DMS53 treated with DMSO at 0.1 percent for 48 hours (cell line): ENCODE measurements around the gene HUS1B.

Experiments
- DNase-seq: peaks from one replicate; lab custom pipeline; 2025; ENCODE audit not compliant: unreplicated experiment; lab: John Stamatoyannopoulos, UW

HUS1B gene

GRCh38 chr6:624979-625378 lies 31.9 kb downstream of the HUS1B start:
- DNase-seq = no peak

GRCh38 chr6:622462-622861 lies 34.4 kb downstream of the HUS1B start:
- no peak for DNase-seq

DNA sequence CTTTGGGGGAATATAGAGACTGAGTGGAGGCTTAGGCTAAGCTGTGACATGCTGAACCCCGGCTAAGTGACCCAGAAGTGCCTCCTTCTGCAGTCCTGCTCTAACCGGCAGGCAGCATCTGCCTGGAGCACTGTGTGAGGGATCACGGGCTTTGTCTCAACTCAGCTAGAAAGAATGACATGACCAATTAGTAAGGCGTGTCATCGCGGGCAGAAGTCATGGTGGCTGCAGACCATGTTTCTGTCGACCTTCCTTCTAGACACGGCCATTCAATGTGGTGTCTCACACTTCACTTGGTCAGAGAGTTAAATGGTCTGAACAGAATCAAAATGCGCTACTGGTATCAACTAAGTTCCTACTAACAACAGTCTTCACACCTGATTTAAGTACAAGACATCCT lies 35.0 kb downstream of the HUS1B start:
- no peak for DNase-seq

GRCh38 chr6:620950-621349 lies 36.0 kb downstream of the HUS1B start:
- DNase-seq = no peak

DNA sequence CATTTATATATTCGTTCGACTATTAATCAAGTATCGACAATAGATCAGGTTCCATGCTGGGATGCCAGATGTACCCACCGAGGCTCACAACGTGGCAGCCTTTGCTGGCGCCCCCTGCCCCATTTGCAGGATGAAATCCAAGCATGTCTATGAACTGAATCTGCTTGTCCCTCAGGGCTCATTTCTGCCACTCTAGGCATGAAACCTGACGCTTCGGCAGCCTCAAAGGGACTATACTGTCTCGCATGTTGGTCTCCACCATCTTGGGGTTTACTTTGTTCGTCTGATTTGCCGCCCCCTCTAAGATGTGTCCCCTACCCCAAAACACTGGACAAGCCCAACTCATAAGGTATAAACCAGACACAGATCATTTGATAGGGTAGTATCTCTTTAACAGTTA lies 36.7 kb downstream of the HUS1B start:
- DNase-seq = no peak

DNA sequence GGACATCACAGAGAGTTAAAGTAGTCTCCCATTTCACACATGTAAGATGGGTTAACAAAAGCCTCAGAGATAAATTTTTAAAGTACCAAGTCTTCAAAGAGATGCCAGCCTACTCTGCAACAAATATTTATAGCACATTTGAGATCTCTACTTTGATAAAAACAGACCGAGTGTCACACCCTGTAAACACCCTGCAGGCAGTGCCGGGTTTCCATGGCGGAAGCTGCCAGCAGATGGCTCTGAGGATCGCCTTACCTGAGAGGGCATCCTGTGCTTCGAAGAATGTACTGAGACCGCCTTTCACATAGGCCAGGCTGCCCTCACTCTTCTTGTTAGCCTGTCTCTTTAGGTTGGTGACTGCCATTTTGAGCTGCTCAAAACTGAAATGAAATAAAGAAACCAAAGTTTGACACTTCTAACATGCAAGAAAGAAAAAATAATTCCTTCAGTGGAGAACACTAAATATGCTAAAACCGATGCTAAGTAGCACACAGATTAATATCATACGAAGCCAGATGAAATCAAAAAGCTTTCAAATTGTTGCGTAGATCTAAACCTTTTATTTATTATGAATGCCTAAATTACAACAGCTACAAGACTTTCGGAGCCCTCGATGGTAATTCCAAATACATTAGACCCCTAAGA lies 39.3 kb downstream of the HUS1B start:
- no peak for DNase-seq

DNA sequence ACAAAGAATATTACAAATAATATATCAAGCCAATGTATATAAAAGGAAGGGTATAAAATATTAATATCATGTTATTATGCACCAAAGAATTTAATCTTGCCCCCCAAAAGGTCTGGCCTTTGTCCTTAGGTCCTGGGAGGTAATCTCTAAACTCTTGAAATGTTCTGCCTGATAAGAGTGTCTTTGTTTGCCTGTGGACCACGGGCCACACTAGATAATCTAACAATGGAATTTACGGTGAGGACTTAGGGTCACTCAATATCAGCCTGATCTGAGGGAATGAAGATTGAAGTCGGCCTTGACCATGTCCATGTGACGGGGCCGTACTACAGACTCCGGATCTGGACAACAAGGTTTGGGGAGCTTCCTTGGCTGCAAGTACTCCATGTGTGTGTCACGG lies 42.9 kb downstream of the HUS1B start:
- DNase-seq = no peak

DNA sequence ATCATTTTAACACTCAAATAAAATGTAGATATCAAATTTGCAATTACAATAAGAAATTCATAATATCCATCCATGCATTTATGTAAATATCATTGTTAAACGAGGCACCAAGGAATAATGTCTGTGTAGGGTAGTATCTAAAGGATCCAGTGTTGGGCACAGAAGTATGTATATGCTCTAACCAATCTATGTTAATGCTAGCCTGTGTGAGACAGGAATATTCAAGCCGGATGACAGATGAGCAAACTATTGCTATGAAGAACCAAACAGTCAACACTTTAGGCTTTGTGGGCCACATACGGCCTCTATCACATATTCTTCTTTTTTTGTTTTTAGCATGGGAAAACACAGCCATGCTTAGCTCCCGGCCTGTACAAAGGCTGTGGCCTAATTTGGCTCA lies 45.0 kb downstream of the HUS1B start:
- no peak for DNase-seq

DNA sequence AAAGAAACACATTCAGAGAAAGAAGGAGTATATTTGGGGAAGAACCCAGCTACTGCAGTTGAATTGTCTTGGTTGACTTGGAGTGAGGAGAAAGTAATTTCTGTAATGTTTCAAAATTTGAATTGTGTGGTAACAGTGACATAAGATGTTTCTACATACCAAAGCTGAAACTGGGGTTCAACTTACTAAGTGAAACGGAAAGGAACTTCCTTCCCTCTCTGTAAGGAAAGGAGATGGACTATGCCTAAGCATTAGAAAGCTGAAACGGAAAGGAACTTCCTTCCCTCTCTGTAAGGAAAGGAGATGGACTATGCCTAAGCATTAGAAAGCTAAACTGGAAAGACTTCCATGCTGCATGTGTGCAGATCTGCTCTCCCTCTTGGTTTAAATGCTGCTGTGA lies 46.0 kb downstream of the HUS1B start:
- DNase-seq = no peak

DNA sequence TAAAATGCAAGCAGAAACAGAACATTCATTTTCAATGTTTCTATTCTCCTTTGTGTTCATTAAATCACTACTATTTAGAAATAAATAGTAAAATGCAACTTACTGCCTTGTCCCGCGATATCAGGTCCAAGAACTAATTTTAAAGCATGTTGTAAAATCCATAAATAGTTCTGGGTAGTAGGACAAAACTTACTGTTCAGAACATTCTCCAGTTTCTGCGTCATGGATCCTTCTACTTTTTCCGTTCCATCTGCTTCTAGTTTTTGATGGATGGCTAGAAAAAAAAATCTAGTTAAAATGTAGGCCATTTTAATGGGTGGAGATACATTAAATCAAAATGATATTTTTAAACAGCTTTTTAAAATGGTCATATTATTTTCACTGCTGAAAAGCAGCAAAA lies 47.0 kb downstream of the HUS1B start:
- no peak for DNase-seq

GRCh38 chr6:606829-607379 lies 50.0 kb downstream of the HUS1B start:
- DNase-seq = no peak
